ENCODE results near the gene CHCHD1.
"Not testable (repeated sequence)": the region's sequence is repeated elsewhere in the genome, so short reads cannot be mapped to it uniquely, and the experiment has no call there.

The CHCHD1 gene

DNA sequence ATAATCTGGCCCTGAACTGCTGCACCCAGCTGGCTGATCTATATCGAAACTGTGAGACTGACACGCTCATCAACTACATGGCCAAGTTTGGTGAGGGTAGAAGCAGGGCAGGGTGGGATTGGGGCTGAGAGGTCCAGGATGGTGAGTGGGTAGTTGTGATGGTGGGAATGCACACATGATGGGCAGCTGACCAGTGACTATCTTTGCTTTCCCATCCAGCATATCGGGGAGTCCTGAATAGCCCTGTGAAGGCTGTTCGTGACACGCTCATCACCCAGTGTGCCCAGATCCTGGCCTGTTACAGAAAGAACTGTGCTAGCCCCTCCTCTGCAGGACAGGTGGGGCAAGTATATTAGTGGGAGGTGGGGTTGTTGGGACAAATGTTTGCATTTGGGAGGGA, 12.5 kb upstream of the CHCHD1 start:
- DNase-seq (ENCODE audit: low read depth), result no peak

DNA sequence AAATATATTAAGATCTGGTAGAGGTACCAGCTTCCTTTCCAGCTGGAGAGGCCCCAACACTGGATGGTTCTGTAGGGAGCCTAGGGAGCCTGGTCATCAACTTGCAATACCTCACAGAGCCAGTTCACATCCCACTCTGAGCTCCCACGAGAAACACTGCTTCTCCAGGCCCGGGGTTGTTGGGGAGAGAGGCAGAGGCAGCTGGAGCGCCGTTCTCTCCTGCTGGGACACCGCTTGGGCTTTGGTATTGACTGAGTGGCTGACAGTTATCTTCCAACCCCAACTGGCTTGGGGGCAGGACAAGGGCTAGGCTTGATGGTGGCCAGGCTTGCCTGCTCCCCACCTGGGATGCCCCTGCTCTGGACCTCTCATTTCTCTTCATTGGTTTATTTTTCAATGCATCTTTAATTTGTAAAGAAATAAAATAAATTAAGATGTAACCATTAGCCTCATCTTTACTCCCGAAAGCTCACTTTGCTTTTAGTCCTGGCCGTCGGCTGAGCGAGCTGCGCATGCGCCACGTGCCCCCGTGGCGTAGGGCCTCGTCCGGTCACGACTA, 10.0 kb upstream of the CHCHD1 start:
- peak; percentile 12 for DNase-seq (ENCODE audit: low read depth)

DNA sequence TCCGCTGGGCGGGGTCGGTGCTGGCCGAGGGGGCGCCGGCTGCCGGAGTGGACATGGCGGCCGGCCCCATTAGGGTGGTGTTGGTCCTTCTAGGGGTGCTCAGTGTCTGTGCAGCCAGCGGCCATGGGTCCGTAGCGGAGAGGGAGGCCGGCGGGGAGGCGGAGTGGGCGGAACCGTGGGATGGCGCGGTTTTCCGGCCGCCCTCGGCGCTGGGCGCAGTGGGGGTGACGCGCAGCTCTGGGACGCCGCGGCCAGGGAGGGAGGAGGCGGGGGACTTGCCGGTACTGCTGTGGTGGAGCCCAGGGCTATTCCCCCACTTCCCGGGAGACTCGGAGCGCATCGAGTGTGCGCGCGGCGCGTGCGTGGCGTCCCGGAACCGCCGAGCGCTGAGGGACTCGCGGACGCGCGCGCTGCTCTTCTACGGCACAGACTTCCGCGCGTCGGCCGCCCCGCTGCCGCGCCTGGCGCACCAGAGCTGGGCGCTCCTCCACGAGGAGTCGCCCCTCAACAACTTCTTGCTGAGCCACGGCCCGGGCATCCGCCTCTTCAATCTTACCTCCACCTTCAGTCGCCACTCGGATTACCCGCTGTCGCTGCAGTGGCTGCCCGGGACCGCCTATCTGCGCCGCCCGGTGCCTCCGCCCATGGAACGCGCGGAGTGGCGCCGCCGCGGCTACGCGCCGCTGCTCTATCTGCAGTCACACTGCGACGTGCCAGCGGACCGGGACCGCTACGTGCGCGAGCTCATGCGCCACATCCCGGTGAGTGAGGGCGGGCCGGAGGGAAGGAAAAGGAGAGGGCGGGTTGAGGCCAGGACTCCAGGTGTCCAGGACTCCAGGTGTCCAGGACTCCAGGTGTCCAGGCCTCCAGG, 9.3 kb upstream of the CHCHD1 start:
- peak; percentile 87 for DNase-seq (ENCODE audit: low read depth)

DNA sequence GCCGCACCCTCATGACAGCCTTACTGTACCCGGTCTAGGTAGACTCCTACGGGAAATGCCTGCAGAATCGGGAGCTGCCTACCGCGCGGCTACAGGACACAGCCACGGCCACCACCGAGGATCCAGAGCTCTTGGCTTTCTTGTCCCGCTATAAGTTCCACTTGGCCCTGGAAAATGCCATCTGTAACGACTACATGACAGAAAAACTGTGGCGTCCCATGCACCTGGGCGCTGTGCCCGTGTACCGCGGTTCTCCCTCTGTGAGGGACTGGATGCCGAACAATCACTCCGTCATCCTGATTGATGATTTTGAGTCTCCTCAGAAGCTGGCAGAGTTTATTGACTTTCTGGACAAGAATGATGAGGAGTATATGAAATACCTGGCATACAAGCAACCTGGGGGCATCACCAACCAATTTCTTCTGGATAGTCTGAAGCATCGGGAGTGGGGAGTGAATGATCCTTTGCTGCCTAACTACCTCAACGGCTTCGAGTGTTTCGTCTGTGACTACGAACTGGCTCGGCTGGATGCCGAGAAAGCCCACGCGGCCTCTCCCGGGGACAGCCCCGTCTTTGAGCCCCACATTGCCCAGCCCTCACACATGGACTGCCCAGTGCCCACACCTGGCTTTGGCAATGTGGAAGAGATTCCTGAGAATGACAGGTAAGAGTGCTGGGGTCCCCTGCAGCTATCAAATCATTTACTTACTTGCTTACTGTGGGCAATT, 8.5 kb upstream of the CHCHD1 start:
- no peak for DNase-seq (ENCODE audit: low read depth)

DNA sequence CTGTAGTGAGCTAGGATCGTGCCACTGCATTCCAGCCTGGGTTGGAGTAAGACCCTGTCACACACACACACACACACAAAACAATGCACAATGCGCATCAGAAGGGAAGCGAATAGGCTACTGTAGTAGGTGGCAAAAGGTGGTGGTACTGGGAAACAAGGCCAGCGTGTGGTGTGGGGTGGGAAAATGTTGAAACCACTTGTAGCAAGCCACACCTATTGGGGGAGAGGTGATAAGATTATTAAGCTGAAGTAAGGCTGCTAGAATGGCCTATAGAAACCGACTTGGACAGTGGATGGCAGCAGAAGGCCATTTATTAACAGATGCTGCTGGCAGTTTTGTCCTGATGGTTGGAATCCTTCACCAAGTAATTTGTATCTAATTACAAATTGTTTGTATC, 7.2 kb upstream of the CHCHD1 start:
- peak; percentile 32 for DNase-seq (ENCODE audit: low read depth)

DNA sequence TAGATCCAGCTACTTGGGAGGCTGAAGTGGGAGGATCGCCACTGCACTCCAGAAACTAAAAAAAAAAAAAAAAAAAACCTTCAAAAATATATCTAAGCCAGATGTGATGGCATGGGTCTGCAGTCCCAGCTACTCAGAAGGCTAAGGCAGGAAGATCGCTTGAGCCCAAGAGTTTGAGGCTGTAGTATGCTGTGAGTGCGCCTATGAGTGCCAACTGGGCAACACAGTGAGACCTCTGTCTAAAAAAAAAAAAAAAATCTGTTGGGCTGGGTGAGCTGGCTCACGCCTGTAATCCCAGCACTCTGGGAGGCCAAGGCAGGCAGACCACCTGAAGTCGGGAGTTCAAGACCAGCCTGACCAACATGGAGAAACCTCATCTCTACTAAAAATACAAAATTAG, 2.8 kb upstream of the CHCHD1 start:
- DNase-seq (ENCODE audit: low read depth), result no peak

DNA sequence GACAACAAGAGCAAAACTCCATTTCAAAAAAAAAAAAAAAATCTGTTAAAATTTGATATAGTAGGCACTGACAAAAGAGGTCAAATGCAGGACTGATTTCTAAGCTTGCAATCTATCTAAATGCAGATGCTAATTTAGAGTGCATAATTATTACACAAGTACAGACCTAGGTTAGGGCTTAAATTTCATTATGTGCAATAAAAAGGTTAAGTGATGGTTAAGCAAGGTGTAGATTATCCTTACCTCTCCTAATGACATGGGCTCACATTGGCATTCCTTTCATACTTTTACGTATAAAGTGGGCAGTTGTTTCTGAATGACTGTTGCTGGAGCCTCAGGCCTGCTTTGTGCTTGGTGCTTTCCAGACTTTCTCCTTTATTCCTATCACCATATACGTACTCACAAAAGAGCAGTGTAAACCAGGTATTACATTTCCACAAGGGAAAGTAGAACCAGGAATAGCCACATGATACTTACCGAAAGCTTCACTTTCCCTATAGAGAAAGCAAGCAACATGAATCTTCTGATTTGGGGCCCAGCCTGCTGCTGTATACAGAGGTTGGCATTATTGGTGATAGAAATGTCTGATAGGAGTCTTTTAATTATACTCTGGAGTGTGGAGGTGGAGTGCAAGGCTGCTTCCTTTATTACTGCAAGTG, 2.2 kb upstream of the CHCHD1 start:
- DNase-seq (ENCODE audit: low read depth), result no peak

DNA sequence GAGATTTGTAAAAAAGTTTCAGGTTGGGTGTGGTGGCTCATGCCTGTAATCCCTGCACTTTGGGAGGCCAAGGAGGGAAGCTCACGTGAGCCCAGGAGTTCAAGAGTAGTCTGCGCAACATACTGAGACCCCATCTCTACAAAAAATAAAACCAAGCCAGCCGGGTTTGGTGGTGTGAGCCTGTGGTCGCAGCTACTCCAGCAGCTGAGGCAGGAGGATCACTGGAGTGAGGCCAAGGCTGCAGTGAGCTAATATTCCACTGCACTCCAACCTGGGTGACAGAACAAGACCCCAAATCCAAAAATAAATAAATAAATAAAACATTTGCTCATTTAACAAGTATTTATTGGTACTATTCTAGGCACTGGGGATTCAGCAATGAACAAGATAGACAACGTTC, 1.5 kb upstream of the CHCHD1 start:
- no peak for DNase-seq (ENCODE audit: low read depth)

DNA sequence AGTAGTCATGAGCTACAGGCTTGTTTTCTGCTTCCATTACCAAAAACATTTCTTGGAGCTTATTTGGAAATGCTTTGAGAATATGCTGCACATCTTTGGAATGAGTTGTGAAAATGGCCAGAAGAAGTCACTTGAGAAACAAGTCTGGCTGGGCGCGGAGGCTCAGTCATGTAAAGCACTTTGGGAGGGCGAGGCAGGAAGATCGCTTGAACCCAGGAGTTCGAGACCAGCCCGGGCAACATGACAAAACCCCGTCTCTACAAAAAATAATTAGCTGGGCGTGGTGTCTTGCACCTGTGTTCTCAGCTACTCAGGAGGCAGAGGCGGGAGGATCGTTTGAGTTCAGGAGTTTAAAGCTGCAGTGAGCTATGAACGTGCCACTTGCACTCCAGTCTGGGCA, 882 bp upstream of the CHCHD1 start:
- peak; percentile 43 for DNase-seq (ENCODE audit: low read depth)

DNA sequence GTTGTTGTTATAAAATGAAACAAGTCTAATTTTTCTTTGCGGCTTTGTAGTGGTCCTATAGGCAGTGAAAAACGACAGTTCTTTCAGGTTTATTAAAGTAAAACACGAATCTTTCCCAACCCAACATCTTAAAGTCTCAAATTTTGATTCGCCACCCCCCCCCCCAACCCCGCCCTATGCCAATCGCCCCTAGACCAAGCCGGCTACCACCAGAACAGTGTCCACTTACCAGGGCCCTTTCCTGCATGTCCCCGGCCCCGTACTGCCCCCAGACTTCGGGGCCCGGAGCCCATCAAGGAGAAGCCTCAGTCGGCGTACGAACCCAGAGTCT, 335 bp upstream of the CHCHD1 start:
- no peak for DNase-seq (ENCODE audit: low read depth)

DNA sequence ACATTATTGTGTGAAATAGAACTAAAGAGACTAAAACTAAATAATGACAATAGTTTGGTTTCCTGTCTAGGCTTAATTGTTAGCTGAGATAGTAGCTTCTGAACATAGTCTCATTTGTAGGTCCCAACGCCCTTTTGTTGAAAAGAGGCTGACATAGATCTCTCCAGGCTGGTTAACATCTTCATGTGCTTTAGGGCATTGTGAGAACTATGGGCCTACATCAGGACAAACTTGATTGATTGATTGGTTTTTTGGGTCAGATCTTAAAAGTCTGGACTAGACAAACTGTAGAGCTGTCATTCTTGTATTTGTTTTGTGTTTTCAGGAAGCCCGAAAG, 869 bp downstream of the CHCHD1 start:
- DNase-seq (ENCODE audit: low read depth), result no peak

DNA sequence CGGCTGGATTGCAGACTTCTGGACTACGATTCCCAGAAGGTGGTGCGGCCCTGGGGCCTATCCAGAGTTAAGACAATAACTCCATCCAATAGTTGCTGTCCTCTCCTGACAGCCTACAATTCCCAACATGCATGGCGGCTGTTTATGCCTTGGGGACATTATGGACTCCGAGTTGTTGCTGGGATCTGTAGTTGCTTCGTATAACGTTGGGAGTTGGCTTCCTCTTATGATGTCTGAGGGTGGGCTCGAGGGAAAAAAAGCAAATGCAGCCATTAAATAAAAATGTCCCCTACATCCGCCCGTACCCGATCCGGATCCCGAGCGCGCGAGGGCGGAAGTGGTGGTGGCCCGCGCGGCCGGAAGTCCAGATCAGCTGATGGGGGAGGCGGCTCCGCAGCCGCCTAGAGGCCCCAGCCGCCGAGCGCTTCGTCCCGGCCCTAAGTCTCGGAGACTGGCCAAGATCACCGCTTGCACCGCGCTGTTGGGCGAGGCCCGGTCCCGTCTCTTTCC, 3.4 kb downstream of the CHCHD1 start, which contains the start of gene ZSWIM8:
ZSWIM8 (plus strand) TSS at position 396 of the 510 bp plus-strand sequence. CDS start 273 bp downstream, outside the sequence.
- DNase-seq (ENCODE audit: low read depth), result peak; percentile 97

DNA sequence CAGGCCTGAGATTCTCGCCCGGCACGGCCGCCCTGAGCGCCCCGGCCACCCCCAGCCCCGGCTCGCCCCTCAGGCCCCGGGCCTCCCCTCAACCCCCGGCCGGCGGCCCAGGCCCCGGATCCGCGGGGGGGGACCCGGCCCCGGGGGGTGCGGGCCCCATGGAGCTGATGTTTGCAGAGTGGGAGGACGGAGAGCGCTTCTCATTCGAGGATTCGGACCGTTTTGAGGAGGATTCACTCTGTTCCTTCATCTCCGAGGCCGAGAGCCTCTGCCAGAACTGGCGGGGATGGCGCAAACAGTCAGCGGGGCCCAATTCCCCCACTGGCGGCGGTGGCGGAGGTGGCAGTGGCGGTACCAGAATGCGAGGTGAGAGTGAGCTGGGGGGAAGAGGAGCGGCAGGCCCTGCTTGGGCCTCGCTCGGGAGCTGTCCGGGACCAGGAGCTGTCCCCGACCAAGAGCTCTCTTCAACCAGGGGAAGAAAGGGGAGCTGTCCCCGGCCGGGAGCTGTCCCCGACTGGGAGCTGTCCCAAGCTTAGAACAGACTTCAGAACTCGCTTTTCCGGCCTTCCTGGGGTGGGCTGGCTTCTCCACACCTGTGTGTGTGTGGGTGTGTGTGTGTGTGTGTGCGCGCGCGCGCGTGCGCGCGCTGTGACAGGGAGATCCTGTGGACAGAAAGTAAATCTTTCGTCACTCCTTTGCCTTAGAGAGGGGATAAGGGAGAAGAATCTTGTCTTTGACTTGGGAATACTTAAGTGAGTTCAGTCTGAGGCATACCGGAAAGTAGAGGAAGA, 4.1 kb downstream of the CHCHD1 start:
- peak; percentile 43 for DNase-seq (ENCODE audit: low read depth)

DNA sequence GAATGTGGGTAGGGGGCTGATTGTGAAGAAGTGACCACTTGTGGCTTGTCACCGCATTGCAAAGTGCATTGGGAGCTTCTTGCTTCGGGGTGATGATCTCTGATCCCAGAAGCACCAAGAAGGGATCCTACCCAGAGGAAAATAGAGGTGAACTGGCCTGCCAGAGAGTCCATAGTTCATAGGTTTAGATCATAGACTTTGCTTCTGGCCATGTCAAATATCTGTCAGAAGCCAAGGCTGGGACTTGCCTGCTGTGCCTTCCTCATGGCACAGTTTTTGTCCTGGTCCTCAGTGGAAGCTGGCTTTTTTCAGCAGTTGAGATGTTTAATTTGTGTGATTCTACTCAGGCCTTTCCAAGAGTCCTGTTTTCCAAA, 4.7 kb downstream of the CHCHD1 start:
- DNase-seq (ENCODE audit: low read depth), result no peak

DNA sequence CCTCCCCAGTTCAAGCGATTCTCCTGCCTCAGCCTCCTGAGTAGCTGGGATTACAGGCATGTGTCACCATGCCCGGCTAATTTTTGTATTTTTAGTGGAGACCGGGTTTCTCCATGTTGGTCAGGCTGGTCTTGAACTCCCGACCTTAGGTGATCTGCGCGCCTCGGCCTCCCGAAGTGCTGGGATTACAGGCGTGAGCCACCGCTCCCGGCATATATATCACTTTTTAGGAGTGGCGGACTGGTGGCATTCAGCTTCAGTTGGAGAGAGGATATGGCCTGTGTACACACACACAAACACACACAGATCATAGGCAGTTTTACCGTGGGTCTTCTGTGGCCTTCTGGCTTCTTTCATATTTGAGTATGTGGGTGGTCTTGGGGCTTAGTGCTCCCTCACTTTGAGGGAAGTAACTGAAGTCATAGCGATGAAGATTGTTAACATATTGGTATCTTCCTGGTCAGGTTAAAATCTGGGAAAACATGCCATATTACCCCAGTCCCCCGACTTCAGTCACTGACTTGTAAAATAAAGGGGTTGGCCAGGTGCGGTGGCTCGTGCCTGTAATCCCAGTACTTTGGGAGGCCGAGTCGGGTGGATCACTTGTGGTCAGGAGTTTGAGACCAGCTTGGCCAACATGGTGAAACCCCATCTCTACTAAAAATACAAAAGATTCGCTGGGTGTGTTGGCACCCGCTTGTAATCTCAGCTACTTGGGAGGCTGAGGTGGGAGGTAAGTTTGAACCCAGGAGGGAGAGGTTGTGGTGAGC, 5.4 kb downstream of the CHCHD1 start:
- DNase-seq (ENCODE audit: low read depth), result not testable (repeated sequence)

DNA sequence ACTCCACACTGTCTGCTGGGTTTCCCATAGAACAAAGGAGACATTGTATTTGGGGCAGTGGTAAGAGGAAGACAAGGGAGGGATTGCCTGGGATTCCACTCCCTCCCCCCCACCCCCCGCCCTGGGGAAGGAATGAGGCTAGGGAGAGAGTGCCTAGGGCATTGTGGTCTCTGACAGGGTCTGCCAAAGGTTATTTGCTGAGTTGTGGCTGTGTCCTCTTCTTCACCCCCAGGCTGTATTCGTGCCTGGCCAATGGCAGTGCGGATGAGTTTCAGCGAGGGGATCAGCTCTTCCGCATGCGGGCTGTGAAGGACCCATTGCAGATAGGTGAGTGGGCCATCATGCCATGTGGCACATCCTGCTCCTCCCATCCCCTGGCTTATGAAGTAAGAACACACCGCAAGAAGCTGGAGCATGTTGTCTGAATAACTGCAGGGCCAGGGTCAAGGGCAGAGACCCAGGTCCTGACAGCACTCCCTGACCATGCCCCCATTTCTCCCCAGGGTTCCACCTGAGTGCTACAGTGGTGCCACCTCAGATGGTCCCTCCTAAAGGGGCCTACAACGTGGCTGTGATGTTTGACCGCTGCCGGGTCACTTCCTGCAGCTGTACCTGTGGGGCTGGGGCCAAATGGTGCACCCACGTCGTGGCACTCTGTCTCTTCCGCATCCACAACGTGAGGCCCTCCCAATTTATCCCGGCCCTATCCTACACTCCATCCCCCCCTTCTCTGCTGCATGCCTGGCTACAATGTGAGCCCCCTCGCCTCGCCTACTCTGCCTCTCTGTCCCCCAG, 7.2 kb downstream of the CHCHD1 start:
- DNase-seq (ENCODE audit: low read depth), result no peak

DNA sequence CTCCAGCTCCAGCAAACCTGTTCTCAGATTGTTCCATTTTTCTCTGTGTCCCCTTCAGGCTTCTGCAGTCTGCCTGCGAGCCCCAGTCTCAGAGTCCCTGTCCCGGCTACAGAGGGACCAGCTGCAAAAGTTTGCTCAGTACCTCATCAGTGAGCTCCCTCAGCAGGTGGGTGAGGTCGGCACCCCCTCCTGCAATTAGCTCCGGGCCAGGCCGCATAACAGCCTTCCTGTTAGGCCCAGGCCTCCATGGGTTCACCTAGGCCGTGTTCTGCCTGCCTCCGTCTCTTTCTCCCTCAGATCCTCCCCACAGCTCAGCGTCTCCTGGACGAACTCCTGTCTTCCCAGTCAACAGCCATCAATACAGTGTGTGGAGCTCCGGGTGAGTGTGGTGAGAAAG, 7.8 kb downstream of the CHCHD1 start:
- DNase-seq (ENCODE audit: low read depth), result no peak

DNA sequence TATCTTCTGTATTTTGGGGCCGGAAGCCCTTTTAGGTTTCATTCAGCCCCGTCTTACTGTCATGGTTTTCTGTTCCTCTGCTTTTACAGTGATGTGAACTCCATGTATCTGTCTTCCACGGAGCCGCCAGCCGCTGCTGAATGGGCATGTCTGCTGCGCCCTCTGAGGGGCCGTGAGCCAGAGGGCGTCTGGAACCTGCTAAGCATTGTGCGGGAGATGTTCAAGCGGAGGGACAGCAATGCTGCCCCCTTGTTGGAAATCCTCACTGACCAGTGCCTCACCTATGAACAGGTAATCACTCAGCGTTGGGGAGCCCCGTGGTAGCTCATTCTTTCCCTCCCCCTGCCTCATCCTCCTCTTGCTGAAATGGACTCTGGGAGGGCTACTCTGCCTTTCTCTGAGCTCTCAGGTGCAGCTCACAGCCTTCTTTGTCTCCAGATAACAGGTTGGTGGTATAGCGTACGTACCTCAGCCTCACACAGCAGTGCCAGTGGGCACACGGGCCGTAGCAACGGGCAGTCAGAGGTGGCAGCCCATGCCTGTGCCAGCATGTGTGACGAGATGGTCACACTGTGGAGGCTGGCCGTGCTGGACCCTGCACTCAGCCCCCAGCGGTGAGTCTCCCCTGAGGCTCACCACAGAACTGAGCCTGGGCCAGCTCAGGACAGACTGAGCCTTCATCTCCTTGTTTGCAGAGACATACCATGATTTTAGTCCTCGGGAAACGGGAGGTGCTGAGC, 9.2 kb downstream of the CHCHD1 start:
- no peak for DNase-seq (ENCODE audit: low read depth)

DNA sequence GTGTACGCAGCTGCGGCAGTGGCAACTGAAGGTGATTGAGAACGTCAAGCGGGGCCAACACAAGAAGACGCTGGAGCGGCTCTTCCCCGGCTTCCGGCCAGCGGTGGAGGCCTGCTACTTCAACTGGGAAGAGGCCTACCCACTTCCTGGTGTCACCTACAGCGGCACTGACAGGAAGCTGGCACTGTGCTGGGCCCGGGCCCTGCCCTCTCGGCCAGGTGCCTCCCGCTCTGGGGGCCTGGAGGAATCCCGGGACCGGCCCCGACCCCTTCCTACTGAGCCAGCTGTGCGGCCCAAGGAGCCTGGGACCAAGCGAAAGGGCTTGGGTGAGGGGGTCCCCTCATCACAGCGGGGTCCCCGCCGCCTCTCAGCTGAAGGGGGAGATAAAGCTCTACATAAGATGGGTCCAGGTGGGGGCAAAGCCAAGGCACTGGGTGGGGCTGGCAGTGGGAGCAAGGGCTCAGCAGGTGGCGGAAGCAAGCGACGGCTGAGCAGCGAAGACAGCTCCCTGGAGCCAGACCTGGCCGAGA, 10.1 kb downstream of the CHCHD1 start:
- no peak for DNase-seq (ENCODE audit: low read depth)

All from fibroblast of gingiva (primary cell).